Upper lobe of left lung (tissue), 6 donors: ENCODE results near the gene KLK14. TPM values are rescaled to one million over a fixed set of nuclear protein-coding genes. Genes with fewer than 3 reads are reported as not detected.
A peak's percentile ranks its signal among the peaks of the same experiment; 100 is the strongest.

ENCODE experiments used
- ATAC-seq, 2 donors: fragments of 200-7000 bp; cut with Tn5 transposase; one replicate each; pipeline ENCODE4 v1.9.1; 2022; ENCODE audit warnings: mild to moderate bottlenecking in 2 of 2, moderate library complexity in 2 of 2; ENCODE audit not compliant: low FRiP score in 2 of 2
- DNase-seq, 2 donors: peaks; one replicate each; pipeline ENCODE4 v3.0.0-alpha.2; 2019 to 2020
- H3K27ac ChIP-seq, 4 donors: fragments of 200-600 bp; sonication (generic); one replicate each; pipeline ENCODE4 v1.5.1; 2016 to 2019
- H3K27me3 ChIP-seq, 4 donors: fragments of 200-600 bp; sonication (generic); one replicate each; pipeline ENCODE4 v1.5.1; 2017 to 2019
- H3K36me3 ChIP-seq, 4 donors: fragments of 200-600 bp; sonication (generic); one replicate each; pipeline ENCODE4 v1.5.1; 2016 to 2019
- H3K4me1 ChIP-seq, 4 donors: fragments of 200-600 bp; sonication (generic); one replicate each; pipeline ENCODE4 v1.5.1; 2018 to 2019
- H3K4me3 ChIP-seq, 4 donors: fragments of 200-600 bp; sonication (generic); one replicate each; pipeline ENCODE4 v1.5.1; 2017 to 2019; ENCODE audit warnings: mild to moderate bottlenecking in 2 of 4, moderate library complexity in 1 of 4
- H3K9me3 ChIP-seq, 4 donors: fragments of 200-600 bp; sonication (generic); one replicate each; pipeline ENCODE4 v1.5.1; 2018 to 2019
- CTCF ChIP-seq, 6 experiments: fragments of 450-650 bp in 4 of 6; fragments of 200-600 bp in 2 of 6; sonication (generic) in 2 of 6; IDR thresholded peaks; one replicate each; pipeline ENCODE4 v1.5.1; 2016 to 2019; ENCODE audit warnings: antibody characterized with exemption in 6 of 6
- EP300 ChIP-seq, 4 donors: sonication (generic); formaldehyde crosslinking; IDR thresholded peaks; one replicate each; pipeline ENCODE4 v1.5.1; 2017; ENCODE audit warnings: antibody characterized with exemption in 4 of 4, control low read depth in 2 of 4
- POLR2A ChIP-seq, 4 donors: fragments of 450-650 bp; IDR thresholded peaks; one replicate each; pipeline ENCODE4 v1.5.1; 2016 to 2017; ENCODE audit warnings: antibody characterized with exemption in 4 of 4, mild to moderate bottlenecking in 2 of 4
- POLR2AphosphoS5 ChIP-seq, 2 donors: sonication (generic); formaldehyde crosslinking; IDR thresholded peaks; one replicate each; pipeline ENCODE4 v1.5.1; 2017; ENCODE audit warnings: antibody characterized with exemption in 2 of 2
- WGBS, 2 donors: methylation state at CpG; one replicate each; pipeline ENCODE4 v1.1.5; 2017 to 2018; 5-methylcytosine and 5-hydroxymethylcytosine counted together
- total RNA-seq, 6 donors: library from RNA; depleted of rRNA in 4 of 6; stranded (reverse); fragments of >200 nt in 4 of 6; gene quantifications; one replicate each; pipeline versions ENCODE4 v1.1.0 to v1.2.1, GENCODE V29; 2016 to 2021
- donor health status: DM: no; HTN: no; CAD: no; lungs with moderate emphysema.
- donor health status: DM: no; HTN: yes; CAD: no; lungs with severe emphysema.

KLK14 gene
- total RNA-seq, 6 donors from 2014 or later: 1.2 to 2.1 (median 2.0) TPM; not detected in 3

GRCh38 chr19:51090471-51090870 lies 7.8 kb upstream of the KLK14 start:
- no peak overlapping the region for H3K4me3 ChIP-seq
- H3K27ac ChIP-seq: peak overlapping the region in 2 of 4 donors; percentile 16 to 26
- H3K4me1 ChIP-seq: peaks cover 0 to 6% (median 3%) of the 10 kb centered on the region in 4 donors
- ATAC-seq: no peak
- DNase-seq: no peak
- WGBS, 2 donors: 51 to 63% methylated on average over 8 of the region's 8 CpGs
- H3K27me3 ChIP-seq: no peaks in the 10 kb centered on the region
- H3K9me3 ChIP-seq: no peaks in the 10 kb centered on the region
- H3K36me3 ChIP-seq: no peaks in the 10 kb centered on the region
- TF ChIP-seq POLR2AphosphoS5 (IDR thresholded peaks at IDR 0.05): no peak
- TF ChIP-seq CTCF (IDR thresholded peaks at IDR 0.05): no peak
- no peak for TF ChIP-seq EP300 (IDR thresholded peaks at IDR 0.05)
- TF ChIP-seq POLR2A (IDR thresholded peaks at IDR 0.05): no peak

- TF ChIP-seq POLR2AphosphoS5 (IDR thresholded peaks at IDR 0.05): peak; percentile 15 to 35
- TF ChIP-seq EP300 (IDR thresholded peaks at IDR 0.05): peak in 3 of 4 donors; percentile 3 to 88 (median 44)
- no peak for TF ChIP-seq POLR2A (IDR thresholded peaks at IDR 0.05)
- Histone ChIP-seq H3K27me3 (no peaks in the 10 kb centered on the region), H3K4me3 (no peak overlapping the region), H3K4me1 (peaks cover 0 to 2% (median under 1%) of the 10 kb centered on the region in 4 donors), H3K27ac (peak overlapping the region in 2 of 4 donors; percentile 16 to 26), H3K9me3 (no peaks in the 10 kb centered on the region), H3K36me3 (no peaks in the 10 kb centered on the region)
- 55 to 68% methylated on average over 17 of the region's 17 CpGs for WGBS, 2 donors
- DNase-seq (peak in 1 of 2 donors; percentile 57), ATAC-seq (no peak)
These were observed 7.1 kb upstream of the KLK14 start for GRCh38 chr19:51089786-51090185.

GRCh38 chr19:51086153-51086850 lies 3.6 kb upstream of the KLK14 start:
- no peaks in the 10 kb centered on the region for H3K36me3 ChIP-seq
- WGBS, 2 donors: 85 to 86% methylated on average over 18 of the region's 18 CpGs
- H3K27ac ChIP-seq: no peak overlapping the region
- no peak for TF ChIP-seq EP300 (IDR thresholded peaks at IDR 0.05)
- no peak for TF ChIP-seq POLR2A (IDR thresholded peaks at IDR 0.05)
- TF ChIP-seq POLR2AphosphoS5 (IDR thresholded peaks at IDR 0.05): no peak
- TF ChIP-seq CTCF (IDR thresholded peaks at IDR 0.05): no peak
- no peaks in the 10 kb centered on the region for H3K27me3 ChIP-seq
- DNase-seq: no peak
- no peak for ATAC-seq
- H3K4me1 ChIP-seq: no peaks in the 10 kb centered on the region
- no peaks in the 10 kb centered on the region for H3K9me3 ChIP-seq
- H3K4me3 ChIP-seq: no peak overlapping the region

- no peaks in the 10 kb centered on the region for H3K4me1 ChIP-seq
- DNase-seq: no peak
- H3K36me3 ChIP-seq: no peaks in the 10 kb centered on the region
- H3K9me3 ChIP-seq: no peaks in the 10 kb centered on the region
- no peak overlapping the region for H3K4me3 ChIP-seq
- 82 to 87% methylated on average over 7 of the region's 7 CpGs for WGBS, 2 donors
- H3K27ac ChIP-seq: no peak overlapping the region
- TF ChIP-seq CTCF (IDR thresholded peaks at IDR 0.05): no peak
- no peak for TF ChIP-seq POLR2AphosphoS5 (IDR thresholded peaks at IDR 0.05)
- no peak for TF ChIP-seq POLR2A (IDR thresholded peaks at IDR 0.05)
- no peak for TF ChIP-seq EP300 (IDR thresholded peaks at IDR 0.05)
- no peak for ATAC-seq
- H3K27me3 ChIP-seq: no peaks in the 10 kb centered on the region
These were observed 1.8 kb upstream of the KLK14 start for GRCh38 chr19:51084505-51084904.

- Histone ChIP-seq H3K4me1 (no peaks in the 10 kb centered on the region), H3K9me3 (no peaks in the 10 kb centered on the region), H3K36me3 (no peaks in the 10 kb centered on the region), H3K27ac (no peak overlapping the region), H3K27me3 (no peaks in the 10 kb centered on the region), H3K4me3 (no peak overlapping the region)
- no peak for ATAC-seq
- WGBS, 2 donors: 69 to 77% methylated on average over 14 of the region's 14 CpGs
- no peak for DNase-seq
- TF ChIP-seq CTCF (IDR thresholded peaks at IDR 0.05) (no peak), EP300 (IDR thresholded peaks at IDR 0.05) (no peak), POLR2A (IDR thresholded peaks at IDR 0.05) (no peak), POLR2AphosphoS5 (IDR thresholded peaks at IDR 0.05) (no peak)
These were observed 1.1 kb upstream of the KLK14 start for GRCh38 chr19:51083783-51084182.
